Measurements from ENCODE around the gene MALT1. TPM values are rescaled to one million over a fixed set of nuclear protein-coding genes. Genes with fewer than 3 reads are reported as not detected.

MALT1 gene
- total and polyA plus RNA-seq, 2 experiments from 2014 or later: 5.2 to 18.8 TPM

GRCh38 chr18:58635891-58636290 lies 35.4 kb upstream of the MALT1 start (continued):
- no peak for TF ChIP-seq ZNF462 (CRISPR knock-in tag; IDR thresholded peaks at IDR 0.05)

GRCh38 chr18:58637197-58637596 lies 34.1 kb upstream of the MALT1 start:
- DNase-seq (ENCODE audit: low spot score): no peak
- no peak overlapping the region for H2AFZ ChIP-seq
- Mint-ChIP-seq H3K27ac (no peak overlapping the region), H3K4me1 (peaks cover 12% of the 10 kb centered on the region), H3K4me3 (no peak overlapping the region), H3K36me3 (ENCODE audit: low read depth) (no peaks in the 10 kb centered on the region), H3K27me3 (ENCODE audit: insufficient read depth, low read depth, poor library complexity) (peaks cover 2% of the 10 kb centered on the region), H3K9me3 (no peaks in the 10 kb centered on the region)
- no peaks in the 10 kb centered on the region for H3K27me3 ChIP-seq (ENCODE audit: insufficient read depth)
- no peaks in the 10 kb centered on the region for H3K36me3 ChIP-seq (ENCODE audit: insufficient read depth)
- no peaks in the 10 kb centered on the region for H3F3A ChIP-seq (replicated peaks; ENCODE audit: low read depth)
- H4K20me1 ChIP-seq (replicated peaks; ENCODE audit: insufficient read depth): no peaks in the 10 kb centered on the region
- H3K4me1 ChIP-seq (ENCODE audit: insufficient read depth): peaks cover 30% of the 10 kb centered on the region
- H3K27ac ChIP-seq (ENCODE audit: low read depth): no peak overlapping the region
- H3K4me2 ChIP-seq: no peak overlapping the region
- H3K9me2 ChIP-seq (ENCODE audit: insufficient read depth): no peaks in the 10 kb centered on the region
- H3K4me3 ChIP-seq: no peak overlapping the region
- no peaks in the 10 kb centered on the region for H3K79me2 ChIP-seq (replicated peaks; ENCODE audit: insufficient read depth)
- no peak for ATAC-seq
- TF ChIP-seq EZH2 (IDR thresholded peaks at IDR 0.05; ENCODE audit: low read depth, unreplicated experiment) (no peak), REST (IDR thresholded peaks at IDR 0.05; ENCODE audit: unreplicated experiment) (no peak), POLR2AphosphoS5 (IDR thresholded peaks at IDR 0.05; ENCODE audit: low read depth) (no peak), ZNF331 (CRISPR knock-in tag; IDR thresholded peaks at IDR 0.05; ENCODE audit: low read depth) (no peak), NANOG (IDR thresholded peaks at IDR 0.05; ENCODE audit: borderline replicate concordance) (no peak), CTCF (conservative IDR thresholded peaks at IDR 0.05; ENCODE audit: low read depth in 2 of 2) (no peak), STAT1 (IDR thresholded peaks at IDR 0.05; ENCODE audit: unreplicated experiment) (no peak)
